Mesendoderm (in vitro differentiated cells): ENCODE measurements around the gene ADAMTS19.
A peak's percentile ranks its signal among the peaks of the same experiment; 100 is the strongest.

Experiments
- DNase-seq: peaks from one replicate; pipeline ENCODE4 v3.0.0; 2013
- H2AK5ac ChIP-seq: 2 replicates; pipeline ENCODE4 v1.6.1; 2013; ENCODE audit warnings: low read length, inconsistent platforms
- H2BK120ac ChIP-seq: 2 replicates; pipeline ENCODE4 v1.6.1; 2013; ENCODE audit warnings: low read depth, mild to moderate bottlenecking, low read length, moderate library complexity, mixed read lengths
- H2BK15ac ChIP-seq: replicated peaks from 2 replicates; pipeline ENCODE4 v1.6.1; 2013; ENCODE audit warnings: low read depth, mild to moderate bottlenecking, moderate library complexity
- H2BK5ac ChIP-seq: 2 replicates; pipeline ENCODE4 v1.6.1; 2013; ENCODE audit warnings: low read length, inconsistent platforms
- H3K18ac ChIP-seq: 2 replicates; pipeline ENCODE4 v1.6.1; 2013; ENCODE audit warnings: mild to moderate bottlenecking, low read length, mixed read lengths
- H3K23ac ChIP-seq: one replicate; pipeline ENCODE4 v1.6.1; 2013; ENCODE audit warnings: low read length
- H3K27ac ChIP-seq: 2 replicates; pipeline ENCODE4 v1.5.1; 2013; ENCODE audit warnings: low read depth, mild to moderate bottlenecking, inconsistent platforms, low read length, moderate library complexity
- H3K27me3 ChIP-seq: 2 replicates; pipeline ENCODE4 v1.6.1; 2013; ENCODE audit warnings: low read length, control low read depth, mild to moderate bottlenecking, inconsistent platforms; ENCODE audit not compliant: insufficient read depth, poor library complexity
- H3K36me3 ChIP-seq: 2 replicates; pipeline ENCODE4 v1.6.1; 2013; ENCODE audit warnings: low read length, inconsistent platforms; ENCODE audit not compliant: control insufficient read depth, insufficient read depth
- H3K4ac ChIP-seq: one replicate; pipeline ENCODE4 v1.6.1; 2013; ENCODE audit warnings: low read depth, mild to moderate bottlenecking, low read length, moderate library complexity
- H3K4me1 ChIP-seq: 2 replicates; pipeline ENCODE4 v1.6.1; 2013; ENCODE audit warnings: low read depth, low read length, inconsistent platforms; ENCODE audit not compliant: control insufficient read depth
- H3K4me2 ChIP-seq: 2 replicates; pipeline ENCODE4 v1.6.1; 2013; ENCODE audit warnings: low read length
- H3K4me3 ChIP-seq: 2 replicates; pipeline ENCODE4 v1.5.1; 2013; ENCODE audit warnings: mild to moderate bottlenecking, low read length
- H3K56ac ChIP-seq: one replicate; pipeline ENCODE4 v1.6.1; 2013; ENCODE audit warnings: low read length
- H3K79me1 ChIP-seq: 2 replicates; pipeline ENCODE4 v1.6.1; 2013; ENCODE audit warnings: low read length, inconsistent platforms
- H3K79me2 ChIP-seq: 2 replicates; pipeline ENCODE4 v1.6.1; 2013; ENCODE audit warnings: mild to moderate bottlenecking, low read length; ENCODE audit not compliant: control insufficient read depth, insufficient read depth
- H3K9ac ChIP-seq: 2 replicates; pipeline ENCODE4 v1.6.1; 2013; ENCODE audit warnings: low read length, inconsistent platforms
- H4K5ac ChIP-seq: one replicate; pipeline ENCODE4 v1.6.1; 2013; ENCODE audit warnings: low read length
- H4K8ac ChIP-seq: one replicate; pipeline ENCODE4 v1.6.1; 2013; ENCODE audit warnings: low read depth, mild to moderate bottlenecking, control low read depth, low read length, moderate library complexity
- WGBS: extraction: QIAGEN DNeasy Blood & Tissue Kit; methylation state at CpG from one replicate; pipeline ENCODE4 v1.1.7; 2013; ENCODE audit warnings: low lambda C conversion rate, missing lambda C conversion rate; ENCODE audit not compliant: insufficient coverage; ENCODE audit errors: extremely low coverage; 5-methylcytosine and 5-hydroxymethylcytosine counted together

The ADAMTS19 gene

GRCh38 chr5:129460672-129460935 lies 506 bp downstream of the ADAMTS19 start:
- H3K9ac ChIP-seq, result peak overlapping the region; percentile 60
- no peaks in the 10 kb centered on the region for H3K36me3 ChIP-seq
- no peak overlapping the region for H4K8ac ChIP-seq
- no peak overlapping the region for H2BK120ac ChIP-seq
- peak overlapping the region; percentile 91 for H3K56ac ChIP-seq
- H3K4me3 ChIP-seq, result peak overlapping the region; percentile 69
- H2BK15ac ChIP-seq, result no peak overlapping the region
- no peak for DNase-seq
- H3K4me2 ChIP-seq, result peak overlapping the region; percentile 62
- no peak overlapping the region for H4K5ac ChIP-seq
- no peak overlapping the region for H2AK5ac ChIP-seq
- no CpG with 5 or more reads among the region's 10 CpGs for WGBS
- H3K79me2 ChIP-seq, result peaks cover 21% of the 10 kb centered on the region
- no peak overlapping the region for H2BK5ac ChIP-seq
- no peak overlapping the region for H3K27ac ChIP-seq
- H3K4ac ChIP-seq, result no peak overlapping the region
- H3K18ac ChIP-seq, result peak overlapping the region; percentile 15
- H3K27me3 ChIP-seq, result no peaks in the 10 kb centered on the region
- H3K79me1 ChIP-seq, result no peaks in the 10 kb centered on the region
- H3K23ac ChIP-seq, result no peak overlapping the region
- peaks cover 6% of the 10 kb centered on the region for H3K4me1 ChIP-seq

GRCh38 chr5:129460936-129461710 lies 1.0 kb downstream of the ADAMTS19 start:
- Histone ChIP-seq H3K4ac (peak overlapping the region; percentile 26), H2BK120ac (peak overlapping the region; percentile 40), H3K27me3 (no peaks in the 10 kb centered on the region), H3K23ac (no peak overlapping the region), H4K5ac (no peak overlapping the region), H3K36me3 (no peaks in the 10 kb centered on the region), H3K4me3 (peak overlapping the region; percentile 69), H2AK5ac (no peak overlapping the region), H4K8ac (no peak overlapping the region), H3K79me1 (no peaks in the 10 kb centered on the region), H3K27ac (peak overlapping the region; percentile 82), H3K9ac (peak overlapping the region; percentile 60), H3K4me2 (peak overlapping the region; percentile 63), H3K79me2 (peaks cover 24% of the 10 kb centered on the region), H2BK15ac (no peak overlapping the region), H3K56ac (peak overlapping the region; percentile 91), H3K4me1 (peaks cover 6% of the 10 kb centered on the region), H3K18ac (peak overlapping the region; percentile 44), H2BK5ac (no peak overlapping the region)
- no CpG with 5 or more reads among the region's 88 CpGs for WGBS
- peak; percentile 88 for DNase-seq

- H3K56ac ChIP-seq, result peak overlapping the region; percentile 91
- peaks cover 6% of the 10 kb centered on the region for H3K4me1 ChIP-seq
- peak overlapping the region; percentile 54 for H3K4me3 ChIP-seq
- no peak overlapping the region for H2AK5ac ChIP-seq
- H2BK15ac ChIP-seq, result no peak overlapping the region
- no peak overlapping the region for H4K8ac ChIP-seq
- no CpG with 5 or more reads among the region's 13 CpGs for WGBS
- H3K4ac ChIP-seq, result no peak overlapping the region
- H3K36me3 ChIP-seq, result no peaks in the 10 kb centered on the region
- no peak overlapping the region for H3K18ac ChIP-seq
- H2BK120ac ChIP-seq, result no peak overlapping the region
- peak overlapping the region; percentile 63 for H3K4me2 ChIP-seq
- peak overlapping the region; percentile 60 for H3K9ac ChIP-seq
- DNase-seq, result no peak
- H3K23ac ChIP-seq, result no peak overlapping the region
- no peak overlapping the region for H2BK5ac ChIP-seq
- H4K5ac ChIP-seq, result no peak overlapping the region
- H3K27ac ChIP-seq, result no peak overlapping the region
- no peaks in the 10 kb centered on the region for H3K27me3 ChIP-seq
- peaks cover 24% of the 10 kb centered on the region for H3K79me2 ChIP-seq
- no peaks in the 10 kb centered on the region for H3K79me1 ChIP-seq
Observed at GRCh38 chr5:129461711-129462332, 1.7 kb downstream of the ADAMTS19 start.

- no peaks in the 10 kb centered on the region for H3K4me1 ChIP-seq
- no peak overlapping the region for H3K23ac ChIP-seq
- H2BK15ac ChIP-seq, result no peak overlapping the region
- no peak overlapping the region for H3K18ac ChIP-seq
- no peaks in the 10 kb centered on the region for H3K27me3 ChIP-seq
- no CpG with 5 or more reads among the region's 4 CpGs for WGBS
- no peak overlapping the region for H3K27ac ChIP-seq
- no peaks in the 10 kb centered on the region for H3K36me3 ChIP-seq
- no peak overlapping the region for H3K4me3 ChIP-seq
- no peak overlapping the region for H4K5ac ChIP-seq
- H3K4me2 ChIP-seq, result no peak overlapping the region
- no peak overlapping the region for H3K4ac ChIP-seq
- H3K79me2 ChIP-seq, result peaks cover 33% of the 10 kb centered on the region
- H2AK5ac ChIP-seq, result no peak overlapping the region
- H4K8ac ChIP-seq, result no peak overlapping the region
- DNase-seq, result no peak
- H3K79me1 ChIP-seq, result no peaks in the 10 kb centered on the region
- H2BK5ac ChIP-seq, result no peak overlapping the region
- H3K56ac ChIP-seq, result no peak overlapping the region
- no peak overlapping the region for H3K9ac ChIP-seq
- no peak overlapping the region for H2BK120ac ChIP-seq
Observed at GRCh38 chr5:129465776-129466344, 5.8 kb downstream of the ADAMTS19 start.

GRCh38 chr5:129474544-129474943 lies 14.4 kb downstream of the ADAMTS19 start:
- Histone ChIP-seq H4K5ac (no peak overlapping the region), H3K27ac (no peak overlapping the region), H3K4me2 (no peak overlapping the region), H2BK15ac (no peak overlapping the region), H3K4me1 (no peaks in the 10 kb centered on the region), H3K18ac (no peak overlapping the region), H2BK120ac (no peak overlapping the region), H3K36me3 (no peaks in the 10 kb centered on the region), H3K79me1 (no peaks in the 10 kb centered on the region), H3K23ac (no peak overlapping the region), H4K8ac (no peak overlapping the region), H3K79me2 (peaks cover 12% of the 10 kb centered on the region), H3K9ac (no peak overlapping the region), H3K56ac (no peak overlapping the region), H3K4ac (no peak overlapping the region), H2AK5ac (no peak overlapping the region), H3K4me3 (no peak overlapping the region), H2BK5ac (no peak overlapping the region), H3K27me3 (no peaks in the 10 kb centered on the region)
- DNase-seq, result peak; percentile 30
- WGBS, result no CpG with 5 or more reads among the region's 2 CpGs
